ENCODE measurements around the gene TERT.

The TERT gene

GRCh38 chr5:1311439-1312055, 16.7 kb upstream of the TERT start:
- Histone ChIP-seq H3K27ac (ENCODE audit: low read depth in 2 of 2, low read length in 2 of 2) (no peak overlapping the region), H3K4me3 (ENCODE audit: low read length in 2 of 2) (no peak overlapping the region), H3K4me1 (ENCODE audit: control insufficient read depth in 2 of 2, insufficient read depth in 2 of 2, low read length in 2 of 2) (peaks cover 28 to 29% of the 10 kb centered on the region in 2 donors), H3K9me3 (ENCODE audit: control insufficient read depth in 2 of 2, low read length in 2 of 2) (no peaks in the 10 kb centered on the region), H3K27me3 (ENCODE audit: control insufficient read depth in 2 of 2, insufficient read depth in 2 of 2, low read length in 2 of 2) (no peaks in the 10 kb centered on the region), H3K36me3 (ENCODE audit: control insufficient read depth in 2 of 2, insufficient read depth in 2 of 2, low read length in 2 of 2) (no peaks in the 10 kb centered on the region), H3K9ac (ENCODE audit: low read depth in 1 of 2, low read length in 2 of 2) (no peak overlapping the region)

DNA sequence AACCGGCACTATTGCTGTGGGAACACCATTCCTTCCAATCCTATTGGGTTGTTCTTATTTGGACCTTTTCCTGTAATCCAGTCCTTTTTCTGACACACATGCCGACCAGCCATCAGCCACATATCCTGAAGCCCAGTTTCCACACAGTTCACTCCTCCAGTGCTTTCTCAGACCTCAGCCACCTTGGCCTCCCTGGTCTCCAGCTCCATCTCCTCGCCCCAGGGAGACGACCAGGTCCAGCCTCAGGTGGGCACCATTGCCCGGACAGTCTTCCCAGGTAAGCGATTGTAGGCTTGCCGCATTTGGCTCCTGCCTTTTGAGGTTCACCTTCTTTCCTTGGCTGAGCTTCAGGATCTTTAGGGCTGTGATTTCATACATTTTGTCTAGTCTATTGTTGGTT, 15.2 kb upstream of the TERT start:
- Histone ChIP-seq H3K4me1 (ENCODE audit: control insufficient read depth in 2 of 2, insufficient read depth in 2 of 2, low read length in 2 of 2) (peaks cover 14 to 15% of the 10 kb centered on the region in 2 donors), H3K4me3 (ENCODE audit: low read length in 2 of 2) (no peak overlapping the region), H3K27ac (ENCODE audit: low read depth in 2 of 2, low read length in 2 of 2) (no peak overlapping the region), H3K9ac (ENCODE audit: low read depth in 1 of 2, low read length in 2 of 2) (no peak overlapping the region), H3K27me3 (ENCODE audit: control insufficient read depth in 2 of 2, insufficient read depth in 2 of 2, low read length in 2 of 2) (no peaks in the 10 kb centered on the region), H3K9me3 (ENCODE audit: control insufficient read depth in 2 of 2, low read length in 2 of 2) (no peaks in the 10 kb centered on the region), H3K36me3 (ENCODE audit: control insufficient read depth in 2 of 2, insufficient read depth in 2 of 2, low read length in 2 of 2) (no peaks in the 10 kb centered on the region)

- Histone ChIP-seq H3K36me3 (ENCODE audit: control insufficient read depth in 2 of 2, insufficient read depth in 2 of 2, low read length in 2 of 2) (no peaks in the 10 kb centered on the region), H3K27me3 (ENCODE audit: control insufficient read depth in 2 of 2, insufficient read depth in 2 of 2, low read length in 2 of 2) (no peaks in the 10 kb centered on the region), H3K9ac (ENCODE audit: low read depth in 1 of 2, low read length in 2 of 2) (no peak overlapping the region), H3K4me3 (ENCODE audit: low read length in 2 of 2) (no peak overlapping the region), H3K9me3 (ENCODE audit: control insufficient read depth in 2 of 2, low read length in 2 of 2) (no peaks in the 10 kb centered on the region), H3K27ac (ENCODE audit: low read depth in 2 of 2, low read length in 2 of 2) (no peak overlapping the region), H3K4me1 (ENCODE audit: control insufficient read depth in 2 of 2, insufficient read depth in 2 of 2, low read length in 2 of 2) (no peaks in the 10 kb centered on the region)
Observed at GRCh38 chr5:1304033-1304432, 9.2 kb upstream of the TERT start.

GRCh38 chr5:1302258-1302657, 7.4 kb upstream of the TERT start:
- Histone ChIP-seq H3K27ac (ENCODE audit: low read depth in 2 of 2, low read length in 2 of 2) (no peak overlapping the region), H3K9me3 (ENCODE audit: control insufficient read depth in 2 of 2, low read length in 2 of 2) (no peaks in the 10 kb centered on the region), H3K4me1 (ENCODE audit: control insufficient read depth in 2 of 2, insufficient read depth in 2 of 2, low read length in 2 of 2) (no peaks in the 10 kb centered on the region), H3K36me3 (ENCODE audit: control insufficient read depth in 2 of 2, insufficient read depth in 2 of 2, low read length in 2 of 2) (no peaks in the 10 kb centered on the region), H3K4me3 (ENCODE audit: low read length in 2 of 2) (no peak overlapping the region), H3K27me3 (ENCODE audit: control insufficient read depth in 2 of 2, insufficient read depth in 2 of 2, low read length in 2 of 2) (no peaks in the 10 kb centered on the region), H3K9ac (ENCODE audit: low read depth in 1 of 2, low read length in 2 of 2) (no peak overlapping the region)

DNA sequence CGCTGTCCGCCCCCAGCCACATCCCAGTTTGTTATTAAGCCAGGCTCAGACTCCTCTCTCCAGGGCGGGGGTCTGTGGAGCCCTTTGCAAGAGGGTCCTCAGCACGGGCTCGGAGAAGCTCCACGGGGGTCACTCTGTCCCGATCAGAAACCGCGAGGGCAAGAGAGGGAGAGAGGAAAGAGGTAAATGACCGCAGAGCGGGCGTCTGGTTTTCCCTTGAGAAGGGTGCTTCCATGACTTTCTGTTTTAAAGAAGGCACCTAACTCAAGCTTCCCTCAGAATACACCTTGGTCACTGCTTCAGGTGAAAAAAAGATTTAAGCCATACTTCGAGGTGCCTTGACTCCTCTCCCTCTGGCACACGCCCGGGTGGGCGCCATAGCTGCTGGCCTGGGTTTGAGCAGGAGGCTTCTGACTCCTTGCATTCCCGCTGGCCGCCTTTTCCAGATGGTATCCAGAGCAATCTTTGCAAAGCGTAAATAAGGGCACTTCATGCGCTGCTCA, 5.8 kb upstream of the TERT start:
- H3K36me3 ChIP-seq (ENCODE audit: control insufficient read depth in 2 of 2, insufficient read depth in 2 of 2, low read length in 2 of 2): no peaks in the 10 kb centered on the region
- no peaks in the 10 kb centered on the region for H3K27me3 ChIP-seq (ENCODE audit: control insufficient read depth in 2 of 2, insufficient read depth in 2 of 2, low read length in 2 of 2)
- H3K4me3 ChIP-seq (ENCODE audit: low read length in 2 of 2): no peak overlapping the region

GRCh38 chr5:1299961-1300360, 5.1 kb upstream of the TERT start:
- Histone ChIP-seq H3K27me3 (ENCODE audit: control insufficient read depth in 2 of 2, insufficient read depth in 2 of 2, low read length in 2 of 2) (no peaks in the 10 kb centered on the region), H3K27ac (ENCODE audit: low read depth in 2 of 2, low read length in 2 of 2) (no peak overlapping the region), H3K36me3 (ENCODE audit: control insufficient read depth in 2 of 2, insufficient read depth in 2 of 2, low read length in 2 of 2) (no peaks in the 10 kb centered on the region), H3K9me3 (ENCODE audit: control insufficient read depth in 2 of 2, low read length in 2 of 2) (no peaks in the 10 kb centered on the region), H3K9ac (ENCODE audit: low read depth in 1 of 2, low read length in 2 of 2) (no peak overlapping the region), H3K4me3 (ENCODE audit: low read length in 2 of 2) (no peak overlapping the region), H3K4me1 (ENCODE audit: control insufficient read depth in 2 of 2, insufficient read depth in 2 of 2, low read length in 2 of 2) (no peaks in the 10 kb centered on the region)

More for the DNA sequence above, 5.8 kb upstream of the TERT start:
- H3K4me1 ChIP-seq (ENCODE audit: control insufficient read depth in 2 of 2, insufficient read depth in 2 of 2, low read length in 2 of 2): no peaks in the 10 kb centered on the region
- H3K9me3 ChIP-seq (ENCODE audit: control insufficient read depth in 2 of 2, low read length in 2 of 2): no peaks in the 10 kb centered on the region
- no peak overlapping the region for H3K27ac ChIP-seq (ENCODE audit: low read depth in 2 of 2, low read length in 2 of 2)
- no peak overlapping the region for H3K9ac ChIP-seq (ENCODE audit: low read depth in 1 of 2, low read length in 2 of 2)

GRCh38 chr5:1299511-1299850, 4.6 kb upstream of the TERT start:
- Histone ChIP-seq H3K36me3 (ENCODE audit: control insufficient read depth in 2 of 2, insufficient read depth in 2 of 2, low read length in 2 of 2) (no peaks in the 10 kb centered on the region), H3K4me1 (ENCODE audit: control insufficient read depth in 2 of 2, insufficient read depth in 2 of 2, low read length in 2 of 2) (no peaks in the 10 kb centered on the region), H3K27me3 (ENCODE audit: control insufficient read depth in 2 of 2, insufficient read depth in 2 of 2, low read length in 2 of 2) (no peaks in the 10 kb centered on the region), H3K27ac (ENCODE audit: low read depth in 2 of 2, low read length in 2 of 2) (no peak overlapping the region), H3K4me3 (ENCODE audit: low read length in 2 of 2) (no peak overlapping the region), H3K9ac (ENCODE audit: low read depth in 1 of 2, low read length in 2 of 2) (no peak overlapping the region), H3K9me3 (ENCODE audit: control insufficient read depth in 2 of 2, low read length in 2 of 2) (no peaks in the 10 kb centered on the region)

DNA sequence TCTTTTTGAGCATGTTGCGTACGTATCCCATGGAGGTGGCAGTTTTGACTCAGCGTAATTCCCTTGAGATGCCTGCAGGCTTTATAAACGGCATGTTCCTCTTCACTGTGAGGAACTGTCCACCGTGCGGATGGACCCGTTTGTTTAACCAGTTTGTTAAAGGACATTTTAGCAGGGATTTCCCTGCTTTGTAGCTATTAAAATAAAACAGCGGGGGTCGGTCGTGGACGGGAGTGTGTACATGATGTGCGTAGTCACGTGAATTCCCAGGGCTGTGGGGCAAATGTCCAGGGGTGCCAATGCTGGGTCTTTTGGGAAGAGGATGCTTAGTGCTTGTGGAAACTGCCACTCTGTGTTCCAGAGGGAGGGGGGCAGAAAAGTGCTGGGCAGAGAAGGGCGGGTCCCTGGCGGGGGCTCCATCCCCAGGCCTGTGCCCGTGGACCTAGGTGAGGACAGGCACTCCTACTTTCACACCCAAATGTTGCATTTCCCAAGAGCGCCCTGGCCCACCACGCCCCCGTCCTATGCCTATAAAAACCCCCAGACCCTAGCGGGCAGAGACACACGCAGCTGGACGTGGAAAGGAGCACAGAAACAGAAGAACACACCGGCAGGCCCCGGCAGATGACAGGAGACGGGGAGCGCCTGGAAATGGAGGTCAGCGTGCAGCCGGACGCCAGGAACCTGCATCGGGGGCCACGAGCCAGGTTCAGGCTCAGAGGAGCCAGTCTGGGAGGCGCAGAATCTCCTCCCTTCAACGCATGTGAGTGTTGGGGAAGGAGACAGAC, 4.0 kb upstream of the TERT start:
- no peak overlapping the region for H3K27ac ChIP-seq (ENCODE audit: low read depth in 2 of 2, low read length in 2 of 2)
- H3K36me3 ChIP-seq (ENCODE audit: control insufficient read depth in 2 of 2, insufficient read depth in 2 of 2, low read length in 2 of 2): no peaks in the 10 kb centered on the region
- no peaks in the 10 kb centered on the region for H3K27me3 ChIP-seq (ENCODE audit: control insufficient read depth in 2 of 2, insufficient read depth in 2 of 2, low read length in 2 of 2)
- peaks cover 3 to 4% of the 10 kb centered on the region in 2 donors for H3K4me1 ChIP-seq (ENCODE audit: control insufficient read depth in 2 of 2, insufficient read depth in 2 of 2, low read length in 2 of 2)
- no peak overlapping the region for H3K9ac ChIP-seq (ENCODE audit: low read depth in 1 of 2, low read length in 2 of 2)
- no peak overlapping the region for H3K4me3 ChIP-seq (ENCODE audit: low read length in 2 of 2)
- no peaks in the 10 kb centered on the region for H3K9me3 ChIP-seq (ENCODE audit: control insufficient read depth in 2 of 2, low read length in 2 of 2)

- Histone ChIP-seq H3K27me3 (ENCODE audit: control insufficient read depth in 2 of 2, insufficient read depth in 2 of 2, low read length in 2 of 2) (no peaks in the 10 kb centered on the region), H3K9ac (ENCODE audit: low read depth in 1 of 2, low read length in 2 of 2) (no peak overlapping the region), H3K36me3 (ENCODE audit: control insufficient read depth in 2 of 2, insufficient read depth in 2 of 2, low read length in 2 of 2) (no peaks in the 10 kb centered on the region), H3K4me3 (ENCODE audit: low read length in 2 of 2) (no peak overlapping the region), H3K4me1 (ENCODE audit: control insufficient read depth in 2 of 2, insufficient read depth in 2 of 2, low read length in 2 of 2) (peaks cover 3 to 4% of the 10 kb centered on the region in 2 donors), H3K27ac (ENCODE audit: low read depth in 2 of 2, low read length in 2 of 2) (no peak overlapping the region), H3K9me3 (ENCODE audit: control insufficient read depth in 2 of 2, low read length in 2 of 2) (no peaks in the 10 kb centered on the region)
Observed at GRCh38 chr5:1298067-1298551, 3.2 kb upstream of the TERT start.

DNA sequence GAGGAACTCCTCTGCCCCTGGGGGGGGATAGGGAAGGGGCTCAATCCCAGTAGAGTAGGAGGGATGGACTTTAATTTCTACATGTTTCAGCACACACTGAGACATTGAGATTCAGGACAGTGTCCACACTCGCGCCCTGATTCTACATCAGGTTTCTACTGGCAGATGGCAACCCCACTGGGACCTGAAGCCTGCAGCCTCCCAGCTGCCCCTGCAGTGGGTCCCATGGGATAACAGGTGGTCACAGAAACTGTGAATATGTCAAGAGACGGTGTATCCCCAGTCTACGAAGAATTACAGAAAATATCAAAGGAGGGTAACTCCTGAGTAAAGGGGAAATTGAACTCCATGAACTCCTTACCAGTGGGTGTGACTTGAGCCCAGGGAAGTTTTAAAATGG, 2.4 kb upstream of the TERT start:
- Histone ChIP-seq H3K4me1 (ENCODE audit: control insufficient read depth in 2 of 2, insufficient read depth in 2 of 2, low read length in 2 of 2) (peaks cover 3 to 4% of the 10 kb centered on the region in 2 donors), H3K9me3 (ENCODE audit: control insufficient read depth in 2 of 2, low read length in 2 of 2) (no peaks in the 10 kb centered on the region), H3K27me3 (ENCODE audit: control insufficient read depth in 2 of 2, insufficient read depth in 2 of 2, low read length in 2 of 2) (no peaks in the 10 kb centered on the region), H3K4me3 (ENCODE audit: low read length in 2 of 2) (no peak overlapping the region), H3K27ac (ENCODE audit: low read depth in 2 of 2, low read length in 2 of 2) (no peak overlapping the region), H3K9ac (ENCODE audit: low read depth in 1 of 2, low read length in 2 of 2) (no peak overlapping the region), H3K36me3 (ENCODE audit: control insufficient read depth in 2 of 2, insufficient read depth in 2 of 2, low read length in 2 of 2) (no peaks in the 10 kb centered on the region)

All from mucosa of rectum (tissue), 2 donors.